Astrocyte of the cerebellum (primary cell): Measurements from ENCODE around the gene TWNK.

Experiments used
- DNase-seq: peaks from one replicate; pipeline ENCODE4 v3.0.0-alpha.2; 2011; ENCODE audit warnings: low read depth
- H3K4me3 ChIP-seq: 2 replicates; pipeline ENCODE4 v1.5.1; 2011; ENCODE audit warnings: mild to moderate bottlenecking, low read depth, low read length, moderate library complexity
- CTCF ChIP-seq: IDR thresholded peaks from 2 replicates; pipeline ENCODE4 v1.5.1; 2012; ENCODE audit warnings: low read length, low read depth, moderate library complexity, mild to moderate bottlenecking; ENCODE audit errors: missing control alignments
- in situ Hi-C: cut with HindIII; loops from 2 replicates; pipeline ENCODE4 v1.10.0; 2017; ENCODE audit warnings: low sequenced_read_pairs

Gene TWNK

GRCh38 chr10:100986952-100987684 is at the start of gene TWNK, which contains the start of gene MRPL43:
Gene TWNK (plus strand): TSS chr10:100987543. CDS start chr10:100988211, 668 bp downstream.
Gene MRPL43 (minus strand): TSS chr10:100987497. CDS start chr10:100987443, 54 bp downstream.
- no peak for TF ChIP-seq CTCF
- no peak for DNase-seq
- H3K4me3 ChIP-seq: peak within 1 kb of the TSS; percentile 98
- in situ Hi-C loops: no loop called here

- no peak for DNase-seq
- no peak overlapping the region for H3K4me3 ChIP-seq
- in situ Hi-C loops: no loop called here
- no peak for TF ChIP-seq CTCF
These were observed 47.5 kb upstream of the TWNK start for GRCh38 chr10:100939763-100940344.

- H3K4me3 ChIP-seq: no peak overlapping the region
- no peak for DNase-seq
- in situ Hi-C loops: no loop called here
- TF ChIP-seq CTCF: no peak
These were observed 45.1 kb upstream of the TWNK start for GRCh38 chr10:100942229-100942628.

- in situ Hi-C loops: no loop called here
- no peak for DNase-seq
- no peak for TF ChIP-seq CTCF
- no peak overlapping the region for H3K4me3 ChIP-seq
These were observed 43.8 kb upstream of the TWNK start for GRCh38 chr10:100943508-100943907.

- no peak for DNase-seq
- in situ Hi-C loops: no loop called here
- H3K4me3 ChIP-seq: no peak overlapping the region
- no peak for TF ChIP-seq CTCF
These were observed 41.6 kb upstream of the TWNK start for GRCh38 chr10:100945754-100946153.

GRCh38 chr10:100948916-100949315 is 38.4 kb upstream of the TWNK start:
- in situ Hi-C loops: no loop called here
- no peak for DNase-seq
- no peak overlapping the region for H3K4me3 ChIP-seq
- no peak for TF ChIP-seq CTCF
